Natural killer cell (primary cell): Measurements from ENCODE around the gene SMAD5. TPM values are rescaled to one million over a fixed set of nuclear protein-coding genes. Genes with fewer than 3 reads are reported as not detected.

ENCODE experiments used
- ATAC-seq, 3 donors: fragments of 150-1000 bp in 2 of 3; fragments of 200-7000 bp in 1 of 3; cut with Tn5 transposase; 1 replicate in 1 of 3; 2 replicates in 2 of 3; pipeline ENCODE4 v1.10.0; 2021; ENCODE audit warnings: mild to moderate bottlenecking in 2 of 3, moderate library complexity in 2 of 3
- DNase-seq, 2 donors: peaks; one replicate each; pipeline versions ENCODE4 v3.0.0 to v3.0.0-alpha.2; 2013 to 2021; ENCODE audit warnings: mixed read lengths in 1 of 2
- H3K27ac ChIP-seq: one replicate; pipeline ENCODE4 v1.5.1; 2013; ENCODE audit warnings: mild to moderate bottlenecking, low read length
- H3K27me3 ChIP-seq: one replicate; pipeline ENCODE4 v1.6.1; 2013; ENCODE audit warnings: low read length; ENCODE audit not compliant: control insufficient read depth, insufficient read depth
- H3K36me3 ChIP-seq: one replicate; pipeline ENCODE4 v1.6.1; 2013; ENCODE audit warnings: low read length; ENCODE audit not compliant: control insufficient read depth, insufficient read depth
- H3K4me1 ChIP-seq: one replicate; pipeline ENCODE4 v1.6.1; 2013; ENCODE audit warnings: low read length; ENCODE audit not compliant: control insufficient read depth, insufficient read depth
- H3K4me3 ChIP-seq: one replicate; pipeline ENCODE4 v1.5.1; 2013; ENCODE audit warnings: low read length
- H3K9me3 ChIP-seq: one replicate; pipeline ENCODE4 v1.6.1; 2013; ENCODE audit warnings: low read length; ENCODE audit not compliant: control insufficient read depth, insufficient read depth
- H3K27ac Mint-ChIP-seq, 2 donors: one replicate each; pipeline ENCODE4 v1.8.0; 2022; ENCODE audit warnings: mild to moderate bottlenecking in 2 of 2, mixed read lengths in 2 of 2, moderate library complexity in 1 of 2
- H3K27me3 Mint-ChIP-seq, 2 donors: one replicate each; pipeline ENCODE4 v1.8.0; 2022; ENCODE audit warnings: low read depth in 2 of 2, mixed read lengths in 2 of 2
- H3K36me3 Mint-ChIP-seq: one replicate; pipeline ENCODE4 v1.8.0; 2022; ENCODE audit warnings: mixed read lengths
- H3K4me1 Mint-ChIP-seq, 2 donors: one replicate each; pipeline ENCODE4 v1.8.0; 2022; ENCODE audit warnings: mixed read lengths in 2 of 2
- H3K4me3 Mint-ChIP-seq: one replicate; pipeline ENCODE4 v1.8.0; 2022; ENCODE audit warnings: mild to moderate bottlenecking, moderate library complexity, mixed read lengths
- H3K9me3 Mint-ChIP-seq, 2 donors: one replicate each; pipeline ENCODE4 v1.8.0; 2022; ENCODE audit warnings: mixed read lengths in 2 of 2
- WGBS: methylation state at CpG from one replicate; pipeline ENCODE4 v1.1.7; 2013; ENCODE audit warnings: missing lambda C conversion rate; ENCODE audit not compliant: insufficient coverage; 5-methylcytosine and 5-hydroxymethylcytosine counted together
- intact Hi-C: fragments of 100-400 bp; cut with micrococcal nuclease; formaldehyde crosslinking; loops from one replicate; pipeline ENCODE4 v1.14.2; 2022
- total RNA-seq, 4 donors: library from RNA; stranded (reverse); fragments of 120-200 nt in 1 of 4; gene quantifications; one replicate each; pipeline versions ENCODE4 v1.2.3 to v1.2.4, GENCODE V29; 2013 to 2022
- TF ChIP-seq, protein P1 (sequence below): fragments of 200-600 bp; IDR thresholded peaks from one replicate; pipeline ENCODE4 v1.8.0; 2022; ENCODE audit warnings: antibody characterized with exemption

SMAD5 gene
- total RNA-seq, 3 donors from 2014 or later (not counting 1 experiment from before 2014, with no cell fraction given), result 44.0 to 60.1 (median 54.1) TPM

DNA sequence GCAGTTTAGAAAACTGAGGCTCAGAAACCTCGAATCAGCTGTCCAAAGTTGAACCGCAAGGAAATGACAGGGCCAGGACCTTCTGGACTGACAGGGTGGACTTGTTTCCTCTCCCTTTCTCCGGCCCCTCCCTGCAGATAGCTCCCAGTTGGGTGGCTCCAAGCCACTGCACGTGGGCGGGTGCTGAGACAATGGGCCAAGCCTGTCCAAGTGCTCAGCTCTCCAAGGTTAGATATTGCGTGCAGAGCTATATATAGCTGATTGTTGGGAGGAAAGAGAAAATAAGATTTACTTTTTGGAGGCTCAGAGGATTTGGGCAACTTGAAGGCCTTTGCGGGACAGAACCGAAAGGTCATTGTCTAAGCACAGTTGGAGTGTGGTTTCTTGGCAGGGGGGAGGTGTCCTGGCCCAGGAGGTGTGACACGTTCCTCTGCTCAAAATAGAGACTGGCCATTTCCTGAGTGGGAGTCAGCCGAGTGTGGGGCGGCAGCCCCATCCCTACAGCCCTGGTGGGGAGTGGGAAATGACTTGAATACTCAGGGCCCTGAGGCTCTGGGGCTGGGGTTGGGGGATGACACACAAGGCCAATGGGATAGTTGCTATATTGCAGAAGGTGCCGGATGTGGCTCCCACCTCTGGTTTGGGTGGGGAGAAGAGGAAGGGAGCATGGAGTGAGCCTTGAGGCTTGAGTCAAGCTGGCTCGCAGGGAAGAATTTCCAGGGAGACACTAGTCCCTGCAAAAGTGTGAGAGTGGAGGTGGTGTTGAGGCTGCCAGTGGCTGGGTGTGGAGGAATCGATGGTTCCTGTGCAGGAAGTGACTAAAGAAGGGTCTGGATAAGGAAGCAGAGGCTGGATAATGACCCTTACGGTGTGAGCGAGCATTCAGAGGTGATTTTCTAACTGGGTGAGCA, 44.4 kb upstream of the SMAD5 start:
- no peak overlapping the region for H3K27ac ChIP-seq
- no peaks in the 10 kb centered on the region for H3K36me3 Mint-ChIP-seq
- no peaks in the 10 kb centered on the region for H3K4me1 Mint-ChIP-seq
- no peaks in the 10 kb centered on the region for H3K36me3 ChIP-seq
- H3K27me3 Mint-ChIP-seq, result peaks cover 4 to 11% of the 10 kb centered on the region in 2 donors
- no peak overlapping the region for H3K27ac Mint-ChIP-seq
- intact Hi-C loops, result loop anchor here (10.0 kb wide), 1 partner anchor 113 kb away; no protein-coding TSS in a partner anchor
- H3K4me3 ChIP-seq, result no peak overlapping the region
- no peak overlapping the region for H3K4me3 Mint-ChIP-seq
- WGBS, result 87% methylated on average over 16 of the region's 16 CpGs
- H3K4me1 ChIP-seq, result no peaks in the 10 kb centered on the region
- TF ChIP-seq, protein P1, sequence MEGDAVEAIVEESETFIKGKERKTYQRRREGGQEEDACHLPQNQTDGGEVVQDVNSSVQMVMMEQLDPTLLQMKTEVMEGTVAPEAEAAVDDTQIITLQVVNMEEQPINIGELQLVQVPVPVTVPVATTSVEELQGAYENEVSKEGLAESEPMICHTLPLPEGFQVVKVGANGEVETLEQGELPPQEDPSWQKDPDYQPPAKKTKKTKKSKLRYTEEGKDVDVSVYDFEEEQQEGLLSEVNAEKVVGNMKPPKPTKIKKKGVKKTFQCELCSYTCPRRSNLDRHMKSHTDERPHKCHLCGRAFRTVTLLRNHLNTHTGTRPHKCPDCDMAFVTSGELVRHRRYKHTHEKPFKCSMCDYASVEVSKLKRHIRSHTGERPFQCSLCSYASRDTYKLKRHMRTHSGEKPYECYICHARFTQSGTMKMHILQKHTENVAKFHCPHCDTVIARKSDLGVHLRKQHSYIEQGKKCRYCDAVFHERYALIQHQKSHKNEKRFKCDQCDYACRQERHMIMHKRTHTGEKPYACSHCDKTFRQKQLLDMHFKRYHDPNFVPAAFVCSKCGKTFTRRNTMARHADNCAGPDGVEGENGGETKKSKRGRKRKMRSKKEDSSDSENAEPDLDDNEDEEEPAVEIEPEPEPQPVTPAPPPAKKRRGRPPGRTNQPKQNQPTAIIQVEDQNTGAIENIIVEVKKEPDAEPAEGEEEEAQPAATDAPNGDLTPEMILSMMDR, result no peak
- no peaks in the 10 kb centered on the region for H3K27me3 ChIP-seq
- no peak for DNase-seq
- no peak for ATAC-seq
- no peaks in the 10 kb centered on the region for H3K9me3 Mint-ChIP-seq
- no peaks in the 10 kb centered on the region for H3K9me3 ChIP-seq

GRCh38 chr5:136089791-136090190, 42.9 kb upstream of the SMAD5 start:
- 88% methylated on average over 7 of the region's 7 CpGs for WGBS
- Mint-ChIP-seq H3K9me3 (no peaks in the 10 kb centered on the region), H3K36me3 (no peaks in the 10 kb centered on the region), H3K27me3 (peaks cover 9 to 21% of the 10 kb centered on the region in 2 donors), H3K4me1 (no peaks in the 10 kb centered on the region), H3K27ac (no peak overlapping the region), H3K4me3 (no peak overlapping the region)
- Histone ChIP-seq H3K27ac (no peak overlapping the region), H3K4me1 (no peaks in the 10 kb centered on the region), H3K9me3 (no peaks in the 10 kb centered on the region), H3K4me3 (no peak overlapping the region), H3K27me3 (no peaks in the 10 kb centered on the region), H3K36me3 (no peaks in the 10 kb centered on the region)
- intact Hi-C loops, result loop anchor here (10.0 kb wide), 1 partner anchor 115 kb away; no protein-coding TSS in a partner anchor
- no peak for DNase-seq
- TF ChIP-seq, protein P1, result no peak
- no peak for ATAC-seq

DNA sequence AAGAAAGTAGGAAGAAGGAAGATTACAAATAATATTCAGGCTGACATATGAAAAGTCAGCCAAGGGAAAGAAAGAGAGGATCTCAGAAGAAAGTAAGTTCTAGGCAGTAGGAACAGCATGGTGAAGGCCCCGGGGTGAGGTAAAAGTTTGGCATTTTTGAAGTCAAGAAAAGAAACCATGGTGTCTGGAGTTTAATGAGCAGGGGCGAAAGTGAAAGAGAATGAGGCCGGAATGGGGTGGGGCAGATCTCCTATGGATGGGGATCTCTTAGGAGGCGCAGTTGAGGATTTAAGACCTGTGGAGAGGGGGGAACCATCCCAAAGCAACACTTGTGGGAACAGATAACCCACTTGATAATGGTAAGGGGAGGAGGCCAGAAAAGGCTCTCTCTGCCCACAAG, 42.3 kb upstream of the SMAD5 start:
- no peak for ATAC-seq
- H3K36me3 Mint-ChIP-seq, result no peaks in the 10 kb centered on the region
- Histone ChIP-seq H3K36me3 (no peaks in the 10 kb centered on the region), H3K27me3 (no peaks in the 10 kb centered on the region), H3K4me3 (no peak overlapping the region), H3K9me3 (no peaks in the 10 kb centered on the region), H3K27ac (no peak overlapping the region), H3K4me1 (no peaks in the 10 kb centered on the region)
- H3K9me3 Mint-ChIP-seq, result no peaks in the 10 kb centered on the region
- DNase-seq, result no peak
- no peak overlapping the region for H3K27ac Mint-ChIP-seq
- H3K4me1 Mint-ChIP-seq, result no peaks in the 10 kb centered on the region
- H3K27me3 Mint-ChIP-seq, result peaks cover 9 to 21% of the 10 kb centered on the region in 2 donors
- WGBS, result 85% methylated on average over 4 of the region's 4 CpGs
- intact Hi-C loops, result no loop called here
- TF ChIP-seq, protein P1, result no peak
- no peak overlapping the region for H3K4me3 Mint-ChIP-seq
